HG03097 (cell line): ENCODE measurements around the gene GLI1.
"Not testable (repeated sequence)": the region's sequence is repeated elsewhere in the genome, so short reads cannot be mapped to it uniquely, and the experiment has no call there.

Experiments
- ATAC-seq: cut with Tn5 transposase; IDR thresholded peaks from one replicate; pipeline ENCODE4 v1.9.1; 2021; ENCODE audit not compliant: unreplicated experiment, low FRiP score

The GLI1 gene

GRCh38 chr12:57459750-57460467 lies at the start of gene GLI1:
GLI1 (plus strand) TSS chr12:57459785; CDS start chr12:57463692, 3,907 bp downstream.
- ATAC-seq = no peak

- no peak for ATAC-seq
Observed at GRCh38 chr12:57410534-57410933, 49.1 kb upstream of the GLI1 start.

- ATAC-seq = not testable (repeated sequence)
Observed at GRCh38 chr12:57414160-57414559, 45.4 kb upstream of the GLI1 start.

GRCh38 chr12:57415088-57415487 lies 44.5 kb upstream of the GLI1 start:
- no peak for ATAC-seq

- ATAC-seq = no peak
Observed at GRCh38 chr12:57416039-57416996, 43.3 kb upstream of the GLI1 start.

GRCh38 chr12:57418255-57418654 lies 41.3 kb upstream of the GLI1 start:
- no peak for ATAC-seq

- ATAC-seq = no peak
Observed at GRCh38 chr12:57419495-57419894, 40.1 kb upstream of the GLI1 start.

- ATAC-seq = no peak
Observed at GRCh38 chr12:57420482-57420881, 39.1 kb upstream of the GLI1 start.

- ATAC-seq = not testable (repeated sequence)
Observed at GRCh38 chr12:57426948-57427347, 32.6 kb upstream of the GLI1 start.

- no peak for ATAC-seq
Observed at GRCh38 chr12:57428965-57429364, 30.6 kb upstream of the GLI1 start.

GRCh38 chr12:57429473-57430111 lies 30.0 kb upstream of the GLI1 start:
- no peak for ATAC-seq

- ATAC-seq = peak; percentile 44
Observed at GRCh38 chr12:57430112-57430930, 29.3 kb upstream of the GLI1 start.

GRCh38 chr12:57430931-57431566 lies 28.5 kb upstream of the GLI1 start, which contains the start of gene R3HDM2:
R3HDM2 (minus strand) TSS chr12:57431043; CDS start chr12:57310428, 120,615 bp downstream.
- peak; percentile 83 for ATAC-seq

- ATAC-seq = no peak
Observed at GRCh38 chr12:57431654-57432188, 27.9 kb upstream of the GLI1 start.

- ATAC-seq = no peak
Observed at GRCh38 chr12:57433370-57433769, 26.2 kb upstream of the GLI1 start.

- ATAC-seq = no peak
Observed at GRCh38 chr12:57434517-57435223, 24.9 kb upstream of the GLI1 start, which contains the start of gene INHBC. INHBC (plus strand) TSS chr12:57434784; CDS start chr12:57434887, 103 bp downstream.

GRCh38 chr12:57435293-57435692 lies 24.3 kb upstream of the GLI1 start:
- no peak for ATAC-seq

GRCh38 chr12:57438400-57438799 lies 21.2 kb upstream of the GLI1 start:
- no peak for ATAC-seq
